ENCODE data around the gene PPP1CA.

GRCh38 chr11:67401495-67402191, at the start of gene PPP1CA:
- TF ChIP-seq CTCF (IDR thresholded peaks at IDR 0.05; ENCODE audit: insufficient read depth, low read length): no peak
- TF ChIP-seq POLR2AphosphoS5 (IDR thresholded peaks at IDR 0.05; ENCODE audit: low read depth): peak; percentile 73
- no peak for TF ChIP-seq SPI1 (IDR thresholded peaks at IDR 0.05; ENCODE audit: borderline replicate concordance, low read depth)
